OCI-LY3 (cell line): ENCODE results near the gene PRPH.
"Not testable (repeated sequence)": the region's sequence is repeated elsewhere in the genome, so short reads cannot be mapped to it uniquely, and the experiment has no call there.

ENCODE experiments used
- EZH2phosphoT487 ChIP-seq: fragments of 200-600 bp; shearing (Covaris generic); IDR thresholded peaks from 2 replicates; pipeline ENCODE4 v1.6.1; 2018; ENCODE audit warnings: antibody characterized with exemption, mixed run types, low read depth
- TF ChIP-seq, protein P1 (sequence below): fragments of 200-600, 300-600 bp; sonication (generic); IDR thresholded peaks from 2 replicates; pipeline ENCODE4 v1.5.1; 2014; ENCODE audit warnings: antibody characterized with exemption, low read length, low read depth

DNA sequence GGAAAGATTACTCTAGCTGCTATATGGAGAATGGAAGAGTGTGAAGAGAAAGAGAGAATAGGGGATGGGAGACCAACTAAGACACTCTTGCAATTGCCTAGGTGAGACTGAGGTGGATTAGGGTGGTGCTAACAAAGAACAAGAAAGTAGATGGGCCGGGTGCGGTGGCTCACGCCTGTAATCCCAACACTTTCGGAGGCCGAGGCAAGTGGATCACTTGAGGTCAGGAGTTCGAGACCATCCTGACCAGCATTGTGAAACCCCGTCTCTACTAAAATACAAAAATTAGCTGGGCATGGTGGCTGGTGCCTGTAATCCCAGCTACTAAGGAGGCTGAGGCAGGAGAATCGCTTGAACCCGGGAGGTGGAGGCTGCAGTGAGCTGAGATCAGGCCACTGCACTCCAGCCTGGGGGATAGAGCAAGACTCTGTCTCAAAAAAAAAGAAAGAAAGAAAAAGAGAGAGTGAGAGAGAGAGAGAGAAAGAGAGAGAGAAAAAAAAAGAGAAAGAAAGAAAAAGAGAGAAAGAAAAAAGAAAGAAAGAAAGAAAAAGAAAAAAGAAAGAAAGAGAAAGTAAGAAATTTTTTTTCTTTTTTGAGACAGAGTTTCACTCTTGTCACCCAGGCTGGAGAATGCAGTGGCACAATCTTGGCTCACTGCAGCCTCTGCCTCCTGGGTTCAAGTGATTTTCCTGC, 25.6 kb downstream of the PRPH start:
- TF ChIP-seq, protein P1, sequence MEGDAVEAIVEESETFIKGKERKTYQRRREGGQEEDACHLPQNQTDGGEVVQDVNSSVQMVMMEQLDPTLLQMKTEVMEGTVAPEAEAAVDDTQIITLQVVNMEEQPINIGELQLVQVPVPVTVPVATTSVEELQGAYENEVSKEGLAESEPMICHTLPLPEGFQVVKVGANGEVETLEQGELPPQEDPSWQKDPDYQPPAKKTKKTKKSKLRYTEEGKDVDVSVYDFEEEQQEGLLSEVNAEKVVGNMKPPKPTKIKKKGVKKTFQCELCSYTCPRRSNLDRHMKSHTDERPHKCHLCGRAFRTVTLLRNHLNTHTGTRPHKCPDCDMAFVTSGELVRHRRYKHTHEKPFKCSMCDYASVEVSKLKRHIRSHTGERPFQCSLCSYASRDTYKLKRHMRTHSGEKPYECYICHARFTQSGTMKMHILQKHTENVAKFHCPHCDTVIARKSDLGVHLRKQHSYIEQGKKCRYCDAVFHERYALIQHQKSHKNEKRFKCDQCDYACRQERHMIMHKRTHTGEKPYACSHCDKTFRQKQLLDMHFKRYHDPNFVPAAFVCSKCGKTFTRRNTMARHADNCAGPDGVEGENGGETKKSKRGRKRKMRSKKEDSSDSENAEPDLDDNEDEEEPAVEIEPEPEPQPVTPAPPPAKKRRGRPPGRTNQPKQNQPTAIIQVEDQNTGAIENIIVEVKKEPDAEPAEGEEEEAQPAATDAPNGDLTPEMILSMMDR = not testable (repeated sequence)
- not testable (repeated sequence) for TF ChIP-seq EZH2phosphoT487
